DND-41 (cell line): Measurements from ENCODE around the gene NOP10.

Experiments used
- EZH2 ChIP-seq: IDR thresholded peaks from 3 replicates; pipeline ENCODE4 v1.6.1; 2012; ENCODE audit warnings: borderline replicate concordance, low read depth, mild to moderate bottlenecking, moderate library complexity, low read length, inconsistent platforms; ENCODE audit not compliant: severe bottlenecking
- TF ChIP-seq, protein P1 (sequence below): IDR thresholded peaks from 2 replicates; pipeline ENCODE4 v1.5.1; 2012; ENCODE audit warnings: borderline replicate concordance, low read length, moderate library complexity, mild to moderate bottlenecking; ENCODE audit not compliant: poor library complexity, severe bottlenecking; ENCODE audit errors: extremely low read depth

- TF ChIP-seq, protein P1, sequence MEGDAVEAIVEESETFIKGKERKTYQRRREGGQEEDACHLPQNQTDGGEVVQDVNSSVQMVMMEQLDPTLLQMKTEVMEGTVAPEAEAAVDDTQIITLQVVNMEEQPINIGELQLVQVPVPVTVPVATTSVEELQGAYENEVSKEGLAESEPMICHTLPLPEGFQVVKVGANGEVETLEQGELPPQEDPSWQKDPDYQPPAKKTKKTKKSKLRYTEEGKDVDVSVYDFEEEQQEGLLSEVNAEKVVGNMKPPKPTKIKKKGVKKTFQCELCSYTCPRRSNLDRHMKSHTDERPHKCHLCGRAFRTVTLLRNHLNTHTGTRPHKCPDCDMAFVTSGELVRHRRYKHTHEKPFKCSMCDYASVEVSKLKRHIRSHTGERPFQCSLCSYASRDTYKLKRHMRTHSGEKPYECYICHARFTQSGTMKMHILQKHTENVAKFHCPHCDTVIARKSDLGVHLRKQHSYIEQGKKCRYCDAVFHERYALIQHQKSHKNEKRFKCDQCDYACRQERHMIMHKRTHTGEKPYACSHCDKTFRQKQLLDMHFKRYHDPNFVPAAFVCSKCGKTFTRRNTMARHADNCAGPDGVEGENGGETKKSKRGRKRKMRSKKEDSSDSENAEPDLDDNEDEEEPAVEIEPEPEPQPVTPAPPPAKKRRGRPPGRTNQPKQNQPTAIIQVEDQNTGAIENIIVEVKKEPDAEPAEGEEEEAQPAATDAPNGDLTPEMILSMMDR = no peak
- TF ChIP-seq EZH2 = no peak
Observed at GRCh38 chr15:34311563-34311962, 31.4 kb downstream of the NOP10 start.
